Inflammatory macrophage treated with lipopolysaccharide for 4 hours (primary cell): Measurements from ENCODE around the gene AMIGO2.

Experiments
- DNase-seq: peaks from one replicate; pipeline ENCODE4 v3.0.0-alpha.2; 2020

The AMIGO2 gene

DNA sequence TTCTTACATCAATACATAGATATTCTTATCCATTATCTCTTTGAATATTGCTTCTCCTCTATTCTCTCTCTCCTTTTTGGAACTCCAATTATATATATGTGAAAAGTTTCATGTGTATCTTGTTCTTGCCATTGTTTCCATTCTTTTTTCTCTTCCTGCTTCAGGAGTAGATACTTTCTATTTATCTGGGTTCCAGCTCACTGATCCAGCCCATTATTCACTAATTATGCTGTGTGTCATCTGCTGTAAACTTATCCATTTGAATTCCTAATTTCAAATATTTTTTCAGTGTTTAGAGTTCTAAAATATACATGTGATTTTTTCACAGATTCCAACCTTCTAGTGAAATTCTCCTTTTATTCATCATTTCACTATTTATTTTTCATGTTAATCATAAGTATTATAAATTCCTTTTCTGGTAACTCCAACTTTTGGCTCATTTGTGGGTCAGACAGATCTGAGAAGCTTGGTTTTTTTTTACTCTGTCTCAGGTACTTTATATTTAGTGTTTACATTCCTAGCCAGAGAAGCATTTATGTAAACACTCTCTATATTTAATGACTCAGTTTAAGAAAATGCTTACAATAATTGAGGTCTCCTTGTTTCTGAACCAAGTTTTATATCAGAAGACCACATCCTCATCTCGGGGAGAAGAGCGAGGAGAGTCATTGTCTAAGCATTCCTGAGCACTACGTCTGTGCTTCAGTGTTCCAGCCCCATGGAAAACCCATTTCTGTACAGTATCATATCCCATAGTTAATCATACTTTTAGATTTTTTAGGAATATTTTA lies 15.9 kb upstream of the AMIGO2 start:
- no peak for DNase-seq

DNA sequence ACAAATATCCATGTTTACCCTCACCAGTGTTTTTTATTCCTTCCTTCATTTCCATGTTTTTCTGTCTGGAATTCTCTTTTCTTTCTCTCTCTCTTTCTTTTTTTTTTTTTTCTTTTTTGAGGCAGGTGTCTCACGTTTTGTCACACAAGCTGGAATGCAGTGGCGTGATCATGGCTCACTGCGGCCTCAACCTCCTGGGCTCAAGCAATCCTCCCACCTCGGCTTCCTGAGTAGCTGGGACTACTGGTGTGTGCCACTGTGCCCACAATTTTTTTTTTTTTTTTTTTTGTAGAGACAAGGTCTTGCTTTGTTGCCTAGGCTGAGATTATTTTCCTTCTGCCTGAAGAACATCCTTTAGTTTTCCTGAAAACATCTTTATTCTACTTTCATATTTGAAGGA lies 15.0 kb upstream of the AMIGO2 start:
- no peak for DNase-seq

DNA sequence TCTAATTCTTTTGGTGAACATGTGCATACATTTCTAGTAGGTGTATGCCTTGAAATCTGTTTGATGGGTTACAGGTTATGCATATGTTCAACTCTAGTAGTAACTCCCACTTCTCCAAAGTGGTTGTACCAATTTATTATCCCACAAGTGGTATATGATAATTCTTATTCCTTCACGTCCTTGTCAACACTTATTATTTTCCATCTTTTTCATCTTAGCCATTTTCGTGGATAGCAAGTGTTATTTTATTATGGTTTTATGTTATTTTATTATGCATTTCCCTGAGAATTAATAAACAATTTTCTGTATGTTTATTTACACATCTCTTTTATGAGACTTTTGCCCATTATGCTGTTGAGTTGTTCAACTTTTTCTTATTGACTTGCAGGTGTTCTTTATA lies 11.2 kb upstream of the AMIGO2 start:
- no peak for DNase-seq

DNA sequence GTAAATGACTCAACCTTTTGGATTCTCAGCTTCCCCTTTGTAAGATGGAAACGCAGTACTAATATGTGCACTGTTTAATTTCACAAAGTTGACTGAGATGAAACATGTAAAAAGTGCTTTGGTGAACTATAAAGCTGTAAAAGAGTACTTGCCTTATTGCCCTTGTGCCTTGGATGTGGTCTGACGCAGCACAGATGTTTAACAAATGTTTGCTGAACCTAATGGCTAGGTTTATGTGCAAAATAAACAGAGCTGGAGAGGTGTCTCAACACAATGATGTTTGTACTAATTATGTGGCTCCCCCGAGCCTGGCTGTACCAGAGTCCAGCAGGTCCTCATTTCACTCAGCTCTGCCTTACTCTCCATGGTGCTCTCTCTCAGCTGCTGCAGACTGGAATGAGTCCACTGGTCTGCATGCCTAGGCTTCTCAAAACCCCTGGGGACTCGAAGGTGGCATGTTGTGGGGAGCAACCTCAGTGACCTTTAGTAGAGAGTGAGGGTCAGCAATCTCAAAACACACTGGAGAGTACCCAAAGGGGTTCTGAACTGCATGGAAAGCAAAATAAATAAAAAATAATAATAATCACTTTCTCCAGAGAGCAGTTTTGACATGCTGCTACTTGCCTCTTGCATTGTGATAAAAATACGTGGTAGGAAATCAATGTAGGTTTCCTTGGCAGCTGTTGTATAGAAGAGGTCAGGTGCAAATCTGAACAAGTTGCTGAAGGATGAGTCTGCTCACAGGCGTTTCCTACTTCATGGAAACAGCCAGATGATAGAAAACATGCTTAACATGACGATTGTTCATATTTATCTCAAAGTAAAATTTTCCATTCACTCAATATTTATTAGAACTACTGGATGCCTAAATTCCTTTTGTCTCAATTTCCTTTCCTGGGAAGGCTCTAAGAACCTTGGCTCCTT lies 8.5 kb upstream of the AMIGO2 start:
- no peak for DNase-seq

DNA sequence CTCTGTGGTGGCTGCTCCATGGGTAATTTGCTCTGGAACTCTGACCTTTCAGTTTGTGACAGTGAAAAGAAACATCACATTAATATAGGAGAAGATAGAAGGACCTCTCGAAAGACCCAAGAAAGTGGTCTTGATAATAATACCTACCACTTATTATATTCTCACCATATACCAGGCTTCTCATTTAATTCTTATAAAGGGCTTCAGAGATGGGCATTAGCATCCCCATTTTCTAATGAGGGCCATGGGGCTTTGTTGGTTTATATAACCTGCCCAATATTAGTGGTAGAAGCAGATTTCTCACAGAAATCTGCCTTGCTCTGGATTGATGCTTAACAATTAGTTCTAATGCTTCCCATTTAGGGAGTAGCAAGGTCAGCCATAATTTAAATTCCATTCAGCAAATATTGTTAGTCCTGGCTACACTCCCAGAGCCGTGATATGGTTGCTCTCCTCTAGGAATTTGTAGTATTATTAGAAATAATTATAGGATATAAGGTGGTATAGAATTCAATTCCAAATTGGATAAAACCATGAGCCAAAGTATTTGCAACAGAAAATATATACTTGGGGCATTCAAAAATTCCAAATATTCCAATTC lies 7.4 kb upstream of the AMIGO2 start:
- DNase-seq = no peak

DNA sequence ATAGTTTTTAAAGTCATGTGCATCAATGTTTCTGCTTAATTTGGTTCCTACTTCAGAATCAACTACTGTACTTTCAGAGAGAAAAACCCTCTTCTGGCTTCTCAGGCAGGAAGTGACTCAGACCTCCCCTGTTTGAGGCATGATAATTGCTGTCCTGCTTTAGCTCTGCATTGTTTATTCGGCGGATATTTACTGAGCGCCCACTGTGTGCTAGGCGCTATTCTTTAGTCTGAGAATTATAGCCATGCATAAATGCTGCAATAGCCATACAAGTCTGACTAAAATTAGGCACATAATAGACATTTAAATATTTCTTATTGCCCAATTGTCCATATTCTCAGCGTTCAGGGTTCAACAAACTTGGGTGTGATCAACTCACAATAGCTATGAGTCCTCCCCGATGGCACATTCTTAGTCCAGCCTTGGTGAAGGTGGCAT lies 6.1 kb upstream of the AMIGO2 start:
- peak; percentile 62 for DNase-seq

DNA sequence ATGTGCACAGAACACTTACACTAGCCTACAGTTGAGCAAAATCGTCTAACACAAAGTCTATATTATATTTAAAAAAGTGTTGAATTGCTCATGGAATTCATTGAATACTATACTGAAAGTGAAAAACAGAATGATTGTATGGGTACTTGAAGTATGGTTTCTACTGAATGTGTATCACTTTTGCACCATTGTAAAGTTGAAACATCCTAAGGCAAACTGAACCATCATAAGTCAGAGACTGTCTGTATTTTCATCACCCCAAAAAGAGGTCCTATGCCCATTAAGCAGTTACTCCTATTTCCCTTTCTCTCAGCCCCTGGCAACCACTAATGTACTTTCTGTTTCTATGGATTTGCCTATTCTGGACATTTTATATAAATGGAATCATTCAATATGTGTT lies 4.4 kb upstream of the AMIGO2 start:
- peak; percentile 49 for DNase-seq

DNA sequence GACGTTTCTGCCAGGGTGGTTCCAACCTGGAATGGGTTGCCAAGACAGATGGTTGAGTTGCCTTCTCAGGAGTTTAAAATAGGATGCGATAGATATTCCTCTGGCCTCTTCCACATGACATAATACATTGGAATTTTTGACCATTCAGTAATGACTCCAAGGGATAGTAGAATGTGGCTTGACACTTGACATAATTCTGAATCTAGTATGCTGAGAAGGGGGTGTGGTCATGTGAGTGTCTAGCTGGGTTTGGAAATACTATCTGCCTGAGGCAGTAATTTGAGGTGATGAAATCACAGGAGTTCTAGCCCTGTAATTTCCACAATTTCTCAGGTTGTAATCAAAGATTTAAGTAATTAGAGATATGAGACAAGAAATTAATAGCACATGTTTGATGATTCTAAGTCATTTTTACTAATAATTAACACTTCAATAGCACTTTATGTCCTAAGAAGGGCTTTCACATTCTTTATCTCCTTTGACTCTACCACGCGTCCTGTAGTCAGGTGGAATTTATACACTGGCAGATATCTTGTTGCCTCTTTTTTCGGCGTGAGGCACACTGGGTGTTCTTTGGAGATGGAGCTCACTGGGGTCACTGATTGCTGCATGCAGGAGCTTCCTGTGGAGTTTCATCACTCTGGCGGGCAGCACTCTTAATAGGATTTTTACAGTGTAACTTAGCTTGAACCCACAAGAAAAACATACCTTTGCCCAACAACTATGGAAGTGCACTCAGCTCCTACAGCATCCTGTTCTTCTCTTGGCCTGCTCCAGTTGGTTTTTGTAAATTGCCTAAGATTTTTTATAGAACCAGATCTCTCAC lies 3.2 kb upstream of the AMIGO2 start:
- peak; percentile 76 for DNase-seq

DNA sequence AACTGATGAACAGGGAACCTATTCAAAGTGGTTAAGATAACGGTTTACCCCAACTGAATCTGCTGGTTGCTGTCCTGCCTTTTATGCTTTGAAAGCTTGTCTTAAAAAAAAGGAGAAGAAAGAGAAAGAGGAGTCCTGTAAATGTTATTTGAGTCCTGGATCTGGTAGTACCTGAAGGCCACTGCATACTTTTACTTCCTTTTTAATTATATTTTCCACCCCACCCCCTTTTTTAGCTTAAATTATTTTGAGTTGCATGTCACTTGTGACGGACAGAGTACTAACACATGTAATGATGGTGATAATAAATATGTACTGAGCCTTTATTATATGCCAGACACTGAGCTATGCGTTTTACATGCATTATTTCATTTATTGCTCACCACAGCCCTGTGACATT lies 2.5 kb upstream of the AMIGO2 start:
- no peak for DNase-seq

DNA sequence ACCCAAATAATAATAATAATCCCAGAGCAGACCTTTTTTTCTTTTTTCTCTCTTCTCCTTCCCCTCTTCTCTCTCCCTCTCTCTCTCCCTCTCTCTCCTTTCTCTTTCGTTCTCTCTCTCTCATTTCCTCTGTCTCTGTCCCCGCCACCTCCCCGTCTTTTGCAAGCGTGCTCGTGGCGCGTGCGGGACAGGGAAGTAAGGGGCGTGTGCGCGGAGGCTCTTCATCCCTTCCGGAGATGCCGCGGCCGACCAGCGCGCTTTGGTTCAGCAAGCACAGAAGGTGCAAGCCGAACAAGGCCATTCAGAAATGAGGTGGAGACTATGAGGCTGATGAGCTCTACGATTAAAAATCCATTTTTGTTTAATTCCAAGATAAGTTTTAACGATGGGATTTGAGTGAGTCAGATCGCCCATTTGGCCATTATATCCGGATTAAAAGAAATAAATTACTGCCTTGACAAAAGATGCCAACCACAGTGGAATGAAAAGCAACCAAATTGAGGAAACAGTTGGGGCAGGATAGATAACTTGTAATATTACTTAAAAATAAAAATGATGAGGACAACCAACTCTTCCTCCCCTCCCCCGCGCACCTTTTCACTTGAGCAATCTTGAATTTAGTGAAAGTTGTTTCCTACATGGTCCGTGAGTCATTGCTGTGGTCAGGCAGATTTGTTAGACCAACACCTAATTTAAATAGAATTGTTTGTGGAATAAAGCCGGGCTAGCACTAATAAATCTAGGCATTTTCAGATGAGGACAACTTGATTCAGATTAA lies 1.2 kb upstream of the AMIGO2 start:
- DNase-seq = peak; percentile 90

DNA sequence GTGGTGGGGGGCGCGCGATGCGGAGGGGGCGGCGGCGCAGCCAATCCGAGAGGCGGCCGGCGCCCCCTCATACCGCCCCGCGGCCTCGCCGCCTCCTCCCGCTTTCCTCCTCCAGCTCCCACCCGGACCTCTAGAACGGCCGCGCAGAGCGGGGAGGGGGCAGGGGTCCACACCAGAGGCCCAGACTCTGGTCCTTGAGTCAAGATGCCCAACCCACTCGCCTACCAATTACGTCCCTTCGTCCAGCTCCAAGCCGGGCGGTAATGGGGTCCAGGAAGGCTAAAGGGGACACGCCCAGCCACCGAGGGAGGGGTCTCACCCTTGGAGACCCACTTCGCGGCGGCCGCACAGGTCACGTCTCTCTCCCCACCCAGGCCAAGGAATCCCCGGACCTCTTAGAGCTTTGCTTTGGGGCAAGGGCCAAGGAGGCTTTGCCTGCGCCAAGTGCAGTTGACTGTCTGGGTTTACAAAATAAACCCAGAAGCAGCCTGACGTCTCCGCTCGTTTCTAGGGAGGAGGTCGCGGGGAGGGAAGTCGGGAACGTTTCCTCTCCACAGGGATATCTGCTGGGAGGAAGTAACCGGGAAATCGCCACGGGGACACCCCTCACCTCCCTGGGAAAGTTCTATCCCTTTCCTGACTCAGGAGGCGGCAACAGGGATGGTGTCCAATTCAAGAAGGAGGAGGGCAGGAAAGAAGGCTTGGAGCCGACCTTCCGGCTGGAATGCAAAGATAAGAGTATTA lies 394 bp upstream of the AMIGO2 start:
- peak; percentile 48 for DNase-seq

DNA sequence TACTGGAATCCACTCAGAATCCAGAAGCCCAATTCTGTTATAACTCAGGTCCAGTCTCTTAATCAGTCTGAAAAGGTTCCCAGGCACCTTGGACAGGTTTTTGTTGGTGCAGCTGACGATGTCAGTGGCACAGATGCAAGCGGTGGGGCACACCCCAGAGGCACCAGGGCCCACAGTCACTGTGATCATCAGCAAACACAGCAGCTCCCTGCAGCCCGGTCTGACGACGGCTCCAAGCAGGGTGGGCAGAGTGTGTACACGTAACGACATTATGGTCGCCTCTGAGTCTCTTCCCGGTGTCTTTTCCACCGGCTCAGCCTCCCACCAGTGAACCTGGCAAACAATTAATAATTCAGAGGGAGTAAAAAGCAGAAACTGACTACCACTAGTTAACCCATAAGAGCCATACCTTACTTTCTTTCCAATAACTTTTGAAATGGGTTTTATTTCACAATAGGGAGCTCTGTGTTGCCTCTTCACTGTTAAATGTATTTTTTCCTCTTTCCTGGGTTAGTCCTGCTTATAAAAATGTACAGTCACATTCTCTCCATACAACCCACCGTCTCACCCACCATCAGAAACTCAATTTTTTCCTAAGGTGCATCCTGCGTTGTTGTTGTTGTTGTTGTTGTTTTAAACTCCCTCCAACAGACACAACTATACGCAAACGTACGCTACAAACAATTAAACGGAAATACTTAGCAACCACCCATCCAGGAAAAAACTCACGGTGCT lies 859 bp downstream of the AMIGO2 start:
- no peak for DNase-seq

DNA sequence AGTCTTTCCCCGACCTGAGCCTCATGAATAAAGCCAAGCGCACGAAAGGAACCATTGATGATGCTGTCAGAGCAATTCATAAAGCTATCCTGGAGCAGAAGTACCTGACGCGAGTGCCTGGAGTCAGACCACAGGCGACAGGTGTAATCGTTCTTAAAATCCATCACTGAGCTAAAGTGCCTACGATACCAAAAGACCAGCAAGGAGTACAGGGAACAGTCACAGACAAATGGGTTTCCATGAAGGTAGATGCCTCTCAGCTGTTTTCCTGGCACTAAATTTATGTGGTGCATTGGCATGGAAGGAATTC lies 1.7 kb downstream of the AMIGO2 start:
- no peak for DNase-seq

DNA sequence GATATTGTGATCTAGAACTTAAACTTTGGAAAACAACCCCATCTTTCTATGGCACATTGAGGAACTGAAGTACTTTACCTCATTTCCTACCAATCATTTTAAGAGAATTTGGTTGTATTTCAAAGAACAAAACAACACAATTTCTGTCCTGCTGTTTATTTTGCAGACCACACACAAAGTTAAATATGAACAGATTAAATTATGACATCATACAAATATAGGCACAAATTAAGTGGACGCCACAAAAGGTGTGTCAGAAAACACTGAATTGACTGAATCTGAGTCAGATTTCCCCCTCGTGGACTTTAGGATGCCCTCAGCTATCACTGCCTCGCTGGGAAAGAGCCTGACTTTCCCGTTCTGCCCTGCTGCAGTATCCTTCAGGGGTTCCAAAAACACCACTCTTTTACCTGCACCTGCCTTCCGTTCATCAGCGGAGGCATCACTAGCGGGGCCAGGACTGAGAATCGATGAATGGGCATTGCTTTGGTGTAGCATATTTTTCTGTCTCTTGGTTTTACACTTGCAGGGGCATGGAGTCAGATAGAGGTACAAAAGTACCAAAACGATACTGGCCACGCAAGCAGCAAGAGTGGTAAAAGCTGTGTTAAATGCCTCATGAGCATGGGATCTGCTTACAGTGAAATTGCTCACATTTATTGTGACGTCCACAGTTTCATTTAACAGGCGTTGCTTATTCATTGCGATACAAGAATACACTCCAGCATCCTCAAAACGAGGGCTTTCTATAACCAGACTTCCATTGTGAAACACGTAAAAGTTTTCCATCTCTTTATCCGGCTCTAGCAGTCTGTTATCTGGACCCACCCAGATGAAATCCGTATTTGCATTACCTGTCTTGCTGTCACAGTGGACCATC lies 2.3 kb downstream of the AMIGO2 start:
- no peak for DNase-seq

DNA sequence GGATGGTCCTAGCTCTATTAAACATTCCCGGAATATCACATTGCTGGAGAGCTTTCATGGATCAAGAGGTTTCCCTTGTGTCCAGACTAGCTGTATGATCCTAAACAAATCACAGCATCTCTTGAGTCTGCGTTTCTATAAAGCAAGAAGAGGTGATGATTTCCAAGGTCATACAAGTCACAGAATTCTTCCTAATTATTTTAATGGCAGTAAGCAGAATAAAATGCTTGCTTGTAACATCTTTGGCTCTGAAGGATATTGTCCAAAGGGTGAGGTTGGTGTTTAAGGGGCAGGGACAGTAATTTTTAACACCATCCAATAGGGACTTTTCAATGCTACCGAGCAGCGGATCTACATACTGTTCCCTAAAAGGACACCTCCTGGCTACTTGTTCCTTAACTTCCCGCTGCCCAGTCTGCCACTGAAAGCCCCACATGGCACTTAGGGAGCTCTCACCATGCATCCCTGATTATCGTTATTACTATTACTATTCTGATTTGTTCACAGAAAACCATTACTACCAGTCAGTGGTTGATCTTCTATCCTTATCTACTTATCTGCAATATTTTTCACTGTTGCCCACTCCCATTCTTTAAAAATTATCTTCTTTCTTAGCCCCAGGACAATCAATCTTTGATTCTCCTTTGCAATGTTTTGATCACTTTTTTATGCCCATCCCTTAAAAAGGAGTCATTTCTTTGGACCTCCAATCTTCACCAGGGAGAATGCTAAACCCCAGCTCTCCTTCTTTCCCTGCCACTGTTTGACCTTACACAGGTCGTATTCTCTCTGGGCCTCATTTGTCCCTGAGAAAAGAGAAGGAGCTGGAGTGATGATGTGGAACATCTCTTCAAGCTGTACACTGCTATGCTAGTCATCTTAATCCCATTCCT lies 4.3 kb downstream of the AMIGO2 start:
- no peak for DNase-seq

DNA sequence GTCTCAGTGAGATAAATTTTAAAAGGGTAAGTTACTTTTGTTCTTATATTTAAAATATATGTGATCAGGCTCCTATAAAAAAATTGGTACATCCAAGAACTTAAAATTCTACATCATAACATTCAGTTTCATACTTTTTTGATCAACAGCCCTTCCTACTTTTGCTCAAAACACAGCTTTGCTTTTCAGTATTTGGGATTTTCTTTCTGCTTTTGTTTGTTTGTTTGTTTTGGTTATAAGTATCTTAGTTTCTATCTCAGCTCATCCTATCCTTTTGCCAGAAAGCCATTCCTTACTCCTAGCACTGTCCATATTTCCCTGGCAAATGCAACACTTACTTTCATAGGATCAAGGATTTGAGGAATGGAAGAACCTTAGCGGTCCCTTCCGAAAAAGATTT lies 5.0 kb downstream of the AMIGO2 start:
- DNase-seq = no peak

DNA sequence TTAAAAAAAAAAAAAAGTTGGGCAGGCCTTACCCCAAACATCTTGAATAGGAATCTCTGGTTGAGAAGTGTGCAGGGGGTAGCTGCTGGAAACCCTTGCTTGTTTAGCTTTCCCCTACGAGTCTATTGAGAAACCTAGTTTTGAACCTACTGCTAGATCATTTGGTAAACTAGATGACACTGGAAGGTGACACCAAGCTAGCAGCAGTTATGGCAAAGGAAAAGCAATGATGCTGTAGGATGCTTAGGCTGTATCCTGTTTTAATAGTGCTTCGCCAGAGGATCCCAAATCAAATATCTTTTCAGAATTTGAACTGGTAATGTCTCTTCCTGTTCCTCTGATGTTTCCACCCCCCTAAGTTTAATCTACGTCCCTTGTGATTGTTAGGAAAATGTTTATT lies 5.8 kb downstream of the AMIGO2 start:
- no peak for DNase-seq

DNA sequence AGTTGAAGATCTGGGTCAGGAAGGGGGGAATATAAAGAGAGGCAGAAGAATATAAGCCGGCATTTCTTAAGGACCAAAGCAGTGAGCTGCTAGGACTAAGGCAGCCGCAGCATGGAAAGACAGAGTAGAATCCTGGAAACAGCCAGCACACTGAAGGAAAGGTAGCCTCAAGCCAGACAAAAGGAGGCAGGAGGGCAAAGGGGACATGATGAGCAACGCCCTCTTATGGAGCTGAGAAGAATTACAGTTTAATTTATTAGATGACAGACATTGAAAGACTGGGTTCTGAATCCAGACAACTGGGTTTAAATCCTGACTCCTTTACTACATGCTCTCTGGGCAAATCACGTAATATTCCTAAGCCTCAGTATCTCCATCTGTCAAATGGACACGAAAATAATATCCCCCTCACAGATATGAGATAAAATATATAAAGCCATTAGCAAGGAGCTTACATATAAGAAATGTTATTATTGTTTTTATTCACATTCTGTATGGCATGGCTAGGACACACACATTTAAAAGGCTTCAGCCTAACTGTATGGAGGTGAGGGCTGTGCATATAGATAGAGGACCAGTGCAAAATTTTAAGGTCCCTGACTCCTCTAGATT lies 8.4 kb downstream of the AMIGO2 start:
- peak; percentile 38 for DNase-seq
